LNCAP (cell line): ENCODE results near the gene IFNE.

ENCODE experiments used
- TF ChIP-seq, protein P1 (sequence below): fragments of 450-650 bp; IDR thresholded peaks from 2 replicates; pipeline ENCODE4 v1.5.1; 2017; ENCODE audit warnings: mild to moderate bottlenecking

The IFNE gene

DNA sequence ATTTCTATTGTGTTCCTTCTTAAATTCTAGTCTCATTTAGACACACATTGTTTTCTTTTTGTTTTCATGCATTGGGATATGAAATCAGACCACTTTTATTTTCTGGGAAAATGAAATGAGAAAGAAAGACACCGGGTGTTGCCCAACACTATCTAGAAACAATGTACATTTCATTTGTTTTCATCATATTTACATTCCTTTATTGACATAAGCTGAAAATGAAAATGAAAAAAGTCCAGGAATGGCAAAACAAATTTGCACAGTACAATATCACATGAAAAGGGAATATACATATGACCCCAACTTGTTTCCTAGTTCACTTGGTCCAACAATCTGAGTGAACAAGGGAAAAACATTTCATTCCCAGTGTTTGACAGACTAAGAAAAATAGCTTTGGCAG lies 20.7 kb downstream of the IFNE start:
- TF ChIP-seq, protein P1, sequence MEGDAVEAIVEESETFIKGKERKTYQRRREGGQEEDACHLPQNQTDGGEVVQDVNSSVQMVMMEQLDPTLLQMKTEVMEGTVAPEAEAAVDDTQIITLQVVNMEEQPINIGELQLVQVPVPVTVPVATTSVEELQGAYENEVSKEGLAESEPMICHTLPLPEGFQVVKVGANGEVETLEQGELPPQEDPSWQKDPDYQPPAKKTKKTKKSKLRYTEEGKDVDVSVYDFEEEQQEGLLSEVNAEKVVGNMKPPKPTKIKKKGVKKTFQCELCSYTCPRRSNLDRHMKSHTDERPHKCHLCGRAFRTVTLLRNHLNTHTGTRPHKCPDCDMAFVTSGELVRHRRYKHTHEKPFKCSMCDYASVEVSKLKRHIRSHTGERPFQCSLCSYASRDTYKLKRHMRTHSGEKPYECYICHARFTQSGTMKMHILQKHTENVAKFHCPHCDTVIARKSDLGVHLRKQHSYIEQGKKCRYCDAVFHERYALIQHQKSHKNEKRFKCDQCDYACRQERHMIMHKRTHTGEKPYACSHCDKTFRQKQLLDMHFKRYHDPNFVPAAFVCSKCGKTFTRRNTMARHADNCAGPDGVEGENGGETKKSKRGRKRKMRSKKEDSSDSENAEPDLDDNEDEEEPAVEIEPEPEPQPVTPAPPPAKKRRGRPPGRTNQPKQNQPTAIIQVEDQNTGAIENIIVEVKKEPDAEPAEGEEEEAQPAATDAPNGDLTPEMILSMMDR: no peak

DNA sequence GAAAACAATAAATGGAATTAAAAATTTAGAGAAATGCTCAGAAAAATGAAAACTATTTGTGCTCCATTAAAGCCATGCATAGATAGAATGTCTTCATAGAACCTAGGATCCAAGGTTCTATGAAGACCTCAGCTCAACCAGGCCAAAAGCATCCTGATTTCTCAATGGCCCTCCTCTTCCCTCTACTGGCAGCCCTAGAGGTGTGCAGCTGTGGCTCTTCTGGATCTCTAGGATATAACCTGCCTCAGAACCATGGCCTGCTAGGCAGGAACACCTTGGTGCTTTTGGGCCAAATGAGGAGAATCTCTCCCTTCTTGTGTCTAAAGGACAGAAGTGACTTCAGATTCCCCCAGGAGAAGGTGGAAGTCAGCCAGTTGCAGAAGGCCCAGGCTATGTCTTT lies 26.8 kb downstream of the IFNE start:
- TF ChIP-seq, protein P1: peak; percentile 64

DNA sequence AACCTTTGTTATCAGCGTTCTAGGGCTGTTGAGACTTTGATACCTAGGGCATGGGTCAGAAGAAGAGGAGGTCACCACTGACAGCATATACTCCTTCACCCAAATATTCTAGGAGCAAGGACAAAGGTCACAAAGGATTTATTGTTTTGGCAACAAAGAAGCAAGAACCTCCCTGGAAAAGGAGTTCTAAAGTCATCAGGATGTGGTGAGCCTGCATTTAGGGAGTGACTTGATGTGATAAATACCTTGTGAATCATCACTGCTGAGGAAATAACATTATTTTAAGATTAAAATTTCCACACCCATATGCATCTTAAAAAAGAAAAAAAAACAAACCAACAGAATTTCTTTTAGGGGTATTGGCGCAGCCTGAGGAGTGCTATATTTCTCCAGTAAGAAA lies 28.0 kb downstream of the IFNE start:
- TF ChIP-seq, protein P1: no peak

DNA sequence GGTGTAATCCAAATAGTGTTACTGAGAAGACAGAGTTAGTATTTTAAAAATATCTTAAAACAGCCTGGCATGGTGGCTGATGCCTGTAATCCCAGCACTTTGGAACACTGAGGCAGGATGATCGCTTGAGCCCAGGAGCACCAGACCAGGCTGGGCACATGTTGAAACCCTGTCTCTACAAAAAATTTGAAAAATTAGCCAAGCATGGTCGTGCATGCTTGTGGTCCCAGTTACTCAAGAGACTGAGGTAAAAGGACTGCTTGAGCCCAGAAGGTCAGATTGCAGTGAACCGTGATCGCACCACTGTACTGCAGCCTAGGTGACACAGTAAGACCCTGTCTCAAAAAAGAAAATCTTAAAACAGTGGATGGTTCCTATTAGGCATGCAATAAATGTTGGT lies 29.4 kb downstream of the IFNE start:
- TF ChIP-seq, protein P1: no peak

DNA sequence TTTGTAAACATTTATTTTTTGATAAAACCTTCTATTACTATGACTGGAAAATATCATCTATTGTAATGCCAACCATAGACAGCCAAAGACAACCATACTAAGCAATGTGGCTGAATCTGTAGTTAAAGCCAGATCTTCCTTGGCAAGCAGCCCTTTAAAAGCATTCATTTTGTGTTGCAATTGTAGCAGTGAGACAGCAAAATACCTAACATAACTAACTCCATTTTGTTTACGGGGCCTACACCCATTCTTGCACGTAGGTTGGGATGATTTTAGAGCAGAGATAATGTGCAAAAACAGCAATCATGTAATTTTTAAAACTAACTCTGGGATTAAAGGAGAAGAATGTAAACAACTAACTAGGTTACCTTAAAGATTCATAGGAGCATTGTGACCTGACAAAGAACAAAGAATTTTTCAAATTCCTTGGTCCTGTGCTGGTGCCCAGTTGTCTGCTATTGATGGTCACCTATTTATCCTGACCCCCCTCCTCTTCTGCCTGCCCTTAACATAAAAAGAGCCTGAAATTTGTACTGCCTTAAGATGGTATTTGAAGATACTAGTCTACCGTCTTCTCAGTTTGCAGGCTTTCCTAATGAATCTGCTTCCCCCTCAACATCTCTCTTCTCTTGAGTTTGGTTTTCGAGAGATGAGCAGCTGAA lies 31.2 kb downstream of the IFNE start:
- TF ChIP-seq, protein P1: no peak

DNA sequence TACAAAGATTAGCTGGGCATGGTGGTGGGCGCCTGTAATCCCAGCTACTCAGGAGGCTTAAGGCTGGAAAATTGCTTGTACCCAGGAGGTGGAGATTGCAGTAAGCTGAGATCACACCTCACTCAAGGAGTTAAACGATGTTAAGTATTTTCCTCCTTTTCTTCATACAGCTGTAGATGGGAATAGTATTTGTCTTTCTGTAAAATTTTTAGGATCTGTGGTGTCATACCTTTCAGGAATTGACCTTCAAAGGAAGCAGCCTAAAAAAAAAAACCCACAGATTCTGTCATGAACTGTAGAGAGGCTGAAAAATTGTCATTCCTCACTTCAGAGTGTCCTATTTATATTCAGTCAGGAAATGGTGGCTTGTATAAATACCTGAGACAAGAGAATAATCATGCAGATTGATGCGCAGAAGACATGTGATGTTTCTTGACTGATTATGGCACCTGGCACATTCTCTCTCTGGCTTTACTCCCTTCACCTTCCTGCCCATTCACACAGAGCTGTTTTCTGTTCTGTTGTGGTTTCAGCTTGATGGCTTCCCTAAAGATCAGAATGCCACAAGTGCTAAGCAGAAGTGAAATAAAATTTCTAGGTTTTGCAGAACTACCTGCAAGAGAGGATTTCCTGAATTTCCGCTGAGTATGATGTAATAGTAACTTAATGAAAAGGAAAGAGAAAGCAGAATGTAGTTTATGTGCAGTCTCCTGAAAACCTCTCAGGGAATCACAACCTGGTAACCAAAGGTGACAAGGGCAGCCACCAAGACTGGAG lies 38.1 kb downstream of the IFNE start:
- TF ChIP-seq, protein P1: no peak

DNA sequence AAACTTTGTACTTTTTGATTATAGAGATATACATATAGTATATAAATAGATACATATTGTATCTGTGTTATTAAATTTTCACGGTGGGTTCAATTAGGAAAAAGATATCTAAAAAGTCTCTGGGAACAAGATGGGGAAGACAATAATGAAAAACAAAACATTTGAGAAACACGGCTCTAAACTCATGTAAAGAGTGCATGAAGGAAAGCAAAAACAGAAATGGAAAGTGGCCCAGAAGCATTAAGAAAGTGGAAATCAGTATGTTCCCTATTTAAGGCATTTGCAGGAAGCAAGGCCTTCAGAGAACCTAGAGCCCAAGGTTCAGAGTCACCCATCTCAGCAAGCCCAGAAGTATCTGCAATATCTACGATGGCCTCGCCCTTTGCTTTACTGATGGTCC lies 42.0 kb downstream of the IFNE start, which contains the start of gene IFNA1:
Gene IFNA1, plus strand, starts transcription at position 301 of the 400 bp plus-strand sequence. Its CDS starts 69 bp downstream, at position 370.
- TF ChIP-seq, protein P1: no peak
